IMR-90 (cell line): ENCODE measurements around the gene ARPC4. TPM values are rescaled to one million over a fixed set of nuclear protein-coding genes. Genes with fewer than 3 reads are reported as not detected.
A peak's percentile ranks its signal among the peaks of the same experiment; 100 is the strongest.

Source experiments
- ATAC-seq: fragments of 200-7000 bp; cut with Tn5 transposase; 2 replicates; pipeline ENCODE4 v1.9.1; 2020; ENCODE audit warnings: low read depth, mild to moderate bottlenecking, moderate library complexity
- BruUV-seq: library from RNA; stranded (reverse); fragments of 400-500 nt; replicated peaks from 2 replicates; lab custom pipeline; 2021; lab: Mats Ljungman, UMichigan
- CTCF ChIA-PET: fragments of 300-600 bp; formaldehyde crosslinking; extraction: SDS; loops from one replicate; lab custom pipeline; 2021; ENCODE audit warnings: antibody characterized with exemption; lab: Yijun Ruan, JAX
- POLR2A ChIA-PET: fragments of 300-600 bp; sonication (Branson Sonifier 250); formaldehyde crosslinking; loops from one replicate; lab custom pipeline; 2022; ENCODE audit warnings: antibody characterized with exemption; ENCODE audit not compliant: unreplicated experiment; lab: Charles Lee
- DNase-seq: peaks from one replicate; pipeline ENCODE4 v3.0.0; 2013
- H2AFZ ChIP-seq: replicated peaks from 2 replicates; pipeline ENCODE3; 2013; ENCODE audit warnings: low read length, mild to moderate bottlenecking; ENCODE audit not compliant: poor library complexity
- H2AK5ac ChIP-seq: 2 replicates; pipeline ENCODE4 v1.6.1; 2013; ENCODE audit warnings: low read depth, low read length, inconsistent platforms
- H2AK9ac ChIP-seq: replicated peaks from 2 replicates; pipeline ENCODE3; 2013; ENCODE audit warnings: mild to moderate bottlenecking, low read depth, low read length, moderate library complexity; ENCODE audit not compliant: poor library complexity
- H2BK120ac ChIP-seq: 2 replicates; pipeline ENCODE4 v1.6.1; 2013; ENCODE audit warnings: low read depth, low read length, inconsistent platforms
- H2BK15ac ChIP-seq: 3 replicates; pipeline ENCODE4 v1.6.1; 2013; ENCODE audit warnings: low read depth, low read length, inconsistent platforms
- H2BK20ac ChIP-seq: 2 replicates; pipeline ENCODE4 v1.6.1; 2013; ENCODE audit warnings: low read depth, mild to moderate bottlenecking, inconsistent platforms, low read length, moderate library complexity
- H2BK5ac ChIP-seq: 2 replicates; pipeline ENCODE4 v1.6.1; 2013; ENCODE audit warnings: mild to moderate bottlenecking, low read depth, low read length, inconsistent platforms; ENCODE audit not compliant: poor library complexity, severe bottlenecking
- H3K14ac ChIP-seq: replicated peaks from 2 replicates; pipeline ENCODE4 v1.6.1; 2013; ENCODE audit warnings: low read depth, low read length, inconsistent platforms
- H3K18ac ChIP-seq: 2 replicates; pipeline ENCODE4 v1.6.1; 2013; ENCODE audit warnings: low read depth, low read length, control low read depth
- H3K23ac ChIP-seq: 2 replicates; pipeline ENCODE4 v1.6.1; 2013; ENCODE audit warnings: low read depth, low read length, inconsistent platforms
- H3K27ac ChIP-seq: 2 replicates; pipeline ENCODE4 v1.5.1; 2013; ENCODE audit warnings: mild to moderate bottlenecking, control low read depth, low read length; ENCODE audit not compliant: insufficient read depth
- H3K27me3 ChIP-seq: 2 replicates; pipeline ENCODE4 v1.6.1; 2013; ENCODE audit warnings: low read length; ENCODE audit not compliant: control insufficient read depth, insufficient read depth
- H3K36me3 ChIP-seq: 2 replicates; pipeline ENCODE4 v1.6.1; 2013; ENCODE audit warnings: low read length, mixed read lengths; ENCODE audit not compliant: control insufficient read depth, insufficient read depth
- H3K4ac ChIP-seq: 2 replicates; pipeline ENCODE4 v1.6.1; 2013; ENCODE audit warnings: low read depth, low read length, inconsistent platforms
- H3K4me1 ChIP-seq: 2 replicates; pipeline ENCODE4 v1.6.1; 2013; ENCODE audit warnings: low read length, mixed read lengths; ENCODE audit not compliant: control insufficient read depth, insufficient read depth
- H3K4me2 ChIP-seq: 2 replicates; pipeline ENCODE4 v1.6.1; 2013; ENCODE audit warnings: low read depth, mild to moderate bottlenecking, control low read depth, low read length, moderate library complexity
- H3K4me3 ChIP-seq: 2 replicates; pipeline ENCODE4 v1.5.1; 2013; ENCODE audit warnings: low read depth, mild to moderate bottlenecking, control low read depth, low read length, moderate library complexity; ENCODE audit not compliant: insufficient read depth
- H3K56ac ChIP-seq: 2 replicates; pipeline ENCODE4 v1.6.1; 2013; ENCODE audit warnings: low read length, inconsistent platforms; ENCODE audit not compliant: insufficient read depth; ENCODE audit errors: extremely low read depth
- H3K79me1 ChIP-seq, 2 experiments: 2 replicates each; pipeline ENCODE4 v1.6.1; 2013; ENCODE audit warnings: low read length in 2 of 2, inconsistent platforms in 1 of 2, low read depth in 1 of 2
- H3K9ac ChIP-seq: 2 replicates; pipeline ENCODE4 v1.6.1; 2013; ENCODE audit warnings: low read depth, low read length, control low read depth
- H3K9me1 ChIP-seq: 2 replicates; pipeline ENCODE4 v1.6.1; 2013; ENCODE audit warnings: low read length, inconsistent platforms; ENCODE audit not compliant: insufficient read depth
- H3K9me3 ChIP-seq: 2 replicates; pipeline ENCODE4 v1.6.1; 2013; ENCODE audit warnings: low read length; ENCODE audit not compliant: control insufficient read depth, insufficient read depth
- H4K20me1 ChIP-seq: 2 replicates; pipeline ENCODE4 v1.6.1; 2013; ENCODE audit warnings: low read length, inconsistent platforms; ENCODE audit not compliant: insufficient read depth
- H4K5ac ChIP-seq: 2 replicates; pipeline ENCODE4 v1.6.1; 2013; ENCODE audit warnings: mild to moderate bottlenecking, low read depth, low read length, control low read depth
- H4K8ac ChIP-seq, 2 experiments: 2 replicates each; pipeline ENCODE4 v1.6.1; 2013; ENCODE audit warnings: low read depth in 2 of 2, low read length in 2 of 2, control low read depth in 1 of 2, inconsistent platforms in 1 of 2
- H4K91ac ChIP-seq: 2 replicates; pipeline ENCODE4 v1.6.1; 2013; ENCODE audit warnings: low read depth, low read length, inconsistent platforms; ENCODE audit not compliant: insufficient read depth
- MAZ ChIP-seq: IDR thresholded peaks from 2 replicates; pipeline ENCODE4 v1.6.1; 2012; ENCODE audit warnings: low read depth, mild to moderate bottlenecking, low read length, improper control_type of control experiment, moderate library complexity, borderline replicate concordance
- MXI1 ChIP-seq: IDR thresholded peaks from 2 replicates; pipeline ENCODE4 v1.6.1; 2012; ENCODE audit warnings: low read depth, mild to moderate bottlenecking, low read length, moderate library complexity, borderline replicate concordance
- SMC3 ChIP-seq: fragments of 150-350 bp; IDR thresholded peaks from 2 replicates; pipeline ENCODE4 v1.6.1; 2016; ENCODE audit warnings: low read depth, mild to moderate bottlenecking, antibody characterized with exemption, low read length, moderate library complexity
- WGBS, 2 experiments: methylation state at CpG; one replicate each; pipeline versions ENCODE4 v1.1.5 to v1.1.7; 2013; ENCODE audit warnings: missing lambda C conversion rate in 2 of 2; ENCODE audit not compliant: insufficient read length in 1 of 2; ENCODE audit errors: extremely low coverage in 2 of 2; 5-methylcytosine and 5-hydroxymethylcytosine counted together
- dilution Hi-C: fragments of 300-500 bp; cut with HindIII; formaldehyde crosslinking; loops from one replicate; pipeline ENCODE4 v1.14.3; 2018; ENCODE audit warnings: low sequenced_read_pairs; ENCODE audit not compliant: unreplicated experiment
- in situ Hi-C: fragments of 300-500 bp; cut with MboI; formaldehyde crosslinking; loops from 3 replicates; pipeline ENCODE4 v1.14.3; 2019; ENCODE audit warnings: low sequenced_read_pairs, inconsistent platforms, mixed read lengths
- intact Hi-C: fragments of 100-400 bp; cut with micrococcal nuclease; formaldehyde crosslinking; loops from 2 replicates; pipeline ENCODE4 v1.10.0; 2022
- polyA plus RNA-seq, 3 experiments: library from polyadenylated mRNA; depleted of rRNA; stranded (reverse); fragments of >200 nt; gene quantifications; 2 replicates each; pipeline ENCODE4 v1.2.3, GENCODE V29; 2012; ENCODE audit warnings: low replicate concordance in 1 of 3
- total RNA-seq: library from RNA; depleted of rRNA; stranded (reverse); fragments of >200 nt; gene quantifications from 2 replicates; pipeline ENCODE4 v1.2.3, GENCODE V29; 2012

The ARPC4 gene
- total and polyA plus RNA-seq, 2 of the 4 experiments (the other 2 are of a cell fraction) = 188 to 383 TPM

- H4K5ac ChIP-seq = peak within 1 kb of the TSS; percentile 59
- peaks cover 29% of the 10 kb centered on the region for H3K36me3 ChIP-seq
- no peak within 1 kb of the TSS; the same call in 2 of the 3 replicates for H2BK15ac ChIP-seq
- H3K56ac ChIP-seq = peak within 1 kb of the TSS; percentile 50; the same call in 1 of the 2 replicates
- no peak within 1 kb of the TSS for H2BK20ac ChIP-seq
- no peaks in the 10 kb centered on the region for H3K9me3 ChIP-seq
- H3K4me3 ChIP-seq = peak within 1 kb of the TSS; percentile 46
- POLR2A ChIA-PET = no interaction called here
- peak within 1 kb of the TSS; percentile 18; the same call in 1 of the 2 replicates for H3K18ac ChIP-seq
- peak within 1 kb of the TSS; percentile 95 for H2AK9ac ChIP-seq
- H2BK120ac ChIP-seq = peak within 1 kb of the TSS; percentile 51
- peak within 1 kb of the TSS; percentile 66 for H4K91ac ChIP-seq
- peak within 1 kb of the TSS; percentile 71 for H3K9ac ChIP-seq
- no peaks in the 10 kb centered on the region for H3K27me3 ChIP-seq
- peak within 1 kb of the TSS; percentile 72 to 93 for H4K8ac ChIP-seq
- H2BK5ac ChIP-seq = peak within 1 kb of the TSS; percentile 9
- dilution Hi-C loops = no loop called here
- H3K4me2 ChIP-seq = peak within 1 kb of the TSS; percentile 75
- CTCF ChIA-PET = no interaction called here
- peak within 1 kb of the TSS; percentile 81 for H3K23ac ChIP-seq
- H3K27ac ChIP-seq = peak within 1 kb of the TSS; percentile 43
- H4K20me1 ChIP-seq = peaks cover 11% of the 10 kb centered on the region
- peak within 1 kb of the TSS; percentile 81 for H3K4ac ChIP-seq
- intact Hi-C loops = no loop called here
- no TSS peak for BruUV-seq
- WGBS, 2 experiments = 3% methylated on average over 35 of the region's 76 CpGs; no CpG with 5 or more reads in 1 of the 2 experiments
- H3K14ac ChIP-seq = peak within 1 kb of the TSS; percentile 68
- H2AFZ ChIP-seq = peak within 1 kb of the TSS; percentile 87
- peak; percentile 82 for ATAC-seq
- peak within 1 kb of the TSS; percentile 79 for H2AK5ac ChIP-seq
- H3K4me1 ChIP-seq = peaks cover 7% of the 10 kb centered on the region
- peak; percentile 36 for DNase-seq
- H3K9me1 ChIP-seq = peaks cover 4% of the 10 kb centered on the region
- TF ChIP-seq MXI1 (0 out of 2 replicates have a peak, but pooled peaks have one; percentile 31), MAZ (peak; percentile 43; the same call in 1 of the 2 replicates), SMC3 (no peak)
- in situ Hi-C loops = no loop called here
- H3K79me1 ChIP-seq = peaks cover 0 to 14% of the 10 kb centered on the region in 2 experiments; a peak in 3 of 4 replicates
Observed at GRCh38 chr3:9809615-9810432, 16.9 kb downstream of the ARPC4 start, which contains the start of gene TTLL3. Gene TTLL3, plus strand, starts transcription at chr3:9810262. Its CDS starts 400 bp downstream, at chr3:9810662.
